HG02852 (cell line): ENCODE data around the gene MAP3K4.

Experiments
- ATAC-seq: cut with Tn5 transposase; IDR thresholded peaks from one replicate; pipeline ENCODE4 v1.9.1; 2021; ENCODE audit warnings: mild to moderate bottlenecking, moderate library complexity; ENCODE audit not compliant: unreplicated experiment

The MAP3K4 gene

DNA sequence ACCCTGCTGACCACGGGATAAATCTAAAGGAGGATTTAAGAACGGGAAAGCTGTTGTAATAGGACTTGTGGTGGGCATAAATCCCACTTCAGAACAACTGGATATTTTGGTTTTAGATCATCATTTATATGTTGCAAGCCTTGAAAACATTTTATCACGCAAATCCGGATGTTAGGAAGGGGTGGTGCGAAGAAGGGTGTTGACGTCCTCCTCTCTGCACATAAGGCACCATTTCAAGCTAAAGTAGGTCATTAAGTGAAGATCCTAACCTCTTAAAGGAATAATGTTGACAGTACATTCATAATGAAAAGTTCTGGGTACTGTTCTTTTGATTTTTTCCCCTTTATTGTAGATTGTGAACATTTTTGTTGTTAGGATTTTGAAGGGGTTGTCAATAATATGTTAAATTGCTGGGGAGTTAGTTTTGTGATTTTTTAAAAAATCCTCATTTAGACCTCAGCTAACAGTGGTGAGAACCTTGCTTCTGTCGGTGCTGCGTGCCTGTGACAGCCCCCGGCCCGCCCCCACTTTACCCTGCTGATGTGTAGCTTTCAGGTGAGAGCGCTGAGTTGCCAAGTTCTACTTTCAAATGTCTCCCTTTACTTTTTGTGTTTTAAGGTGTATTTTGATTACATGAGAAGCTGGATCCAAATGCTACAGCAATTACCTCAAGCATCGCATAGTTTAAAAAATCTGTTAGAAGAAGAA lies 88.8 kb downstream of the MAP3K4 start:
- ATAC-seq = no peak

DNA sequence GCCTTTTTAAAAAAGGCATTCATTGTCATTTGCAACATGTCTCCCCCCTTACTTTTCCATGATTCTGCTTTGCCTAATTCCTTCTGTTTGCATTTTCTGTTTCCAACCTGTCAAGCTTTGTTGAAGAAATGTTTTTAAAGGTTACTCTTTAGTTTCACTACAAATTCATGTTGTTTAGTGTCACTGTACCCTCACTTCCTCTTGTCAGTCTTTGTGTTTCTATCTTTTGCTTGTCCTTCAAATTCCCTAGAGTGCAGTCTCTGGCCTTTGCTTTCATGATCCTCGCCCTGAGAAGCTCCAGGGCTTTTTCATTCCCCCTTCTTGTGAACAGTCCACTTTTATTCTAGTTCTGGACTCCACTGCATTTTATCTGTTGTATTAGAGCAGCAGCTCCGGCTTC lies 90.6 kb downstream of the MAP3K4 start:
- no peak for ATAC-seq

DNA sequence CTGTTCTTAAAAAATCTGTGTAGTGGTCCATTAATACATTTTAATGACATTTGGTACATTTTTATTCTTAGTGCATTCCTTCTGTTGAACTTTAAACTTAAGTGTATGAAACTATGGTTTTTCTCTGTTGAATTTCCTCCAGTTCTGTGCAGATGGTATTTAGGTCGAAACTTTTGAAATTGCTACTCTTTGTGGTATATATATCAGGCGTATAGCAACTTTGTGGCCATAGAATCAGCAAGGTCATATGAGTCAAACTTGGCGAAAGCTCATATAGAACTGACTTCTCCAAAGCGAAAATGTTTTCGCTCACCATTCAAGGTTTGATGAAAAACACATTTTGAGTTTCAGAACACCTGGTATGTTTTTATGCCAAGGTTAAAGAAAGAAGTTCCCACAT lies 93.7 kb downstream of the MAP3K4 start:
- ATAC-seq = no peak

DNA sequence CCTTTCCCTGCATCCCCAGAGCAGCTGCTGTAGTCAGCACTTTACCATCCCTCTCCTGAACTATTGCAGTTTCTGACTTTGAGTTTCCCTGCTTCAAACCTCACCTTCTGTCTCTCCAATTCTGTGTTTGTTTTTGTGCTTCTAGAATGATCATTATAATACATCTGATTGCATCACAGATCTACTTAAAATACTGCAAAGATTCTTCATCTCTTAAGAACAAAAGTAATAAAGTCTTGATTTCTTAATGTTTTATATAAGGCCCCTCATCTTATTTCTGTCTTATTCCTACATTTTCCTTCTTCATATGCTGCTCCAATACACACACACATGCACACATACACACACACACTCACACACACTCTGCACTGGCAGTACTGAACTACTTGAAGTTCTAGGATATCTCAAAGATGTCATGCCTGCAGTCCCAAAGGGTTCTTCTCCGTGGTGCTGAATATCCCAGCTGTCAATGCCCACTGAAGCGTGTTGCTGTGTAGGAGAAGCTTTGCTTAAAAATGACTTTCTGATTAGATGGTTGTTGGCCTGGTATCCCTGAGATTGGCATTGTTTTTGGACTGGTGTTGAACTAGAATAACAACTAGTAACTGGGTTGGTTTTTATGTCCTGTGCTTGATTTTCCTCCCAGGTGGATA lies 97.2 kb downstream of the MAP3K4 start:
- ATAC-seq = no peak

DNA sequence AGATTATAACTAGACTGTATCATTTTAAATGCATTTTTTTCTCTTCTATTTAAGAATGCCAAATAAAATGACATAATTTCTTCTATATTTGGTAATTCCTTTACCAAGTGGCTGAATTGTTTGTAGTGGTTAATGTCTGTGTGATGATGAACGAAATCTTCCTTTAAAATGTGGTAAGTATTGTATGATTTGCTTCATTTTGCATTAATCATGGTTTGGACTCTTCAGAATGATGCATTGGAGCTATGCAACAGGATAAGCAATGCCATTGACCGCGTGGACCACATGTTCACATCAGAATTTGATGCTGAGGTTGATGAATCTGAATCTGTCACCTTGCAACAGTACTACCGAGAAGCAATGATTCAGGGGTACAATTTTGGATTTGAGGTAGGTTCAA lies 99.6 kb downstream of the MAP3K4 start:
- ATAC-seq = no peak

DNA sequence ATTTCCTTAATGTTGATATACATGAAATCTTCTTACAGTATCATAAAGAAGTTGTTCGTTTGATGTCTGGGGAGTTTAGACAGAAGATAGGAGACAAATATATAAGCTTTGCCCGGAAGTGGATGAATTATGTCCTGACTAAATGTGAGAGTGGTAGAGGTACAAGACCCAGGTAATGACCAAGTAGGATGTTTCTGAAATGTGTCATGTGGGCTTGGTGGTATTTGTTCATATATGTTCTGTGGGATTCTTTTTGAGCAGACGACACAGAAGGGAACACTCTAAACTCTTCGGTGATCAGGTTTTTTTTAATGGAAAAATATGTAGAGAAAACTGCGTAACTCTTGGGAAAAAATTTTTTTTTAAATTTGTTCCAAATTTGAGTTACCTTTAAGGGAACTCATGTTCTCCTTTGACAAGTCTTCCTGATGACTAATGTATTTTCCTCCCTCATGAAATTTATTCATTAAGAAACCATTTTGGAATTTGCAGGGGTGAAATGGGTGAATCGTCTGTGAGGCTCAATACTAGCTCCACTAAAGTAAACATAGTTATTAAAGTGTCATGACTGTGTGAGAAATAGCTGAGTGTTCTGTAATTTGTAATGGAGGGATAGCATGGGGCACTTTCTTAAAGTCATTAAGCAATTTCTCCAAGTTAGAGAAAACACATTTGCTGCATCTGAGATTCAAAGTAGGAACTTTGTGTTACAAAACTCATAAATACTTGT lies 100.6 kb downstream of the MAP3K4 start:
- ATAC-seq = no peak

DNA sequence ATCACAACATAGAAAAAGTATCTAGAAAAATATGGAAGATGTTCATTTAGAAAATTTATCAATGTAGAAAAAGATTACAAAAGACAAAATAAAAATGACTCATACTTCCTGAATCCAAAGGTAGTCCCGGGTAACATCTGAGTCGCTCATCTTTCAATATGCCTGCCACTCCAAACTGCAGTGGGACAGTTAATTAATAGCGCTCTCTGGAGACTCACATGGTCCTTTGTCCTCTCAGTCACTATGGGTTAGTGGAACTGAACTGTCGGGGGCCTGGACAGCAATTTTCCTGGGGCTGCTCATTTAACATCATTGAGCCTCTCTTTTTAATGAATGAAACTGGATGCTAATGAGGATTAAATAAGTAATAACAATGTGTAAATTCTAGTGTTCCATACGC lies 103.4 kb downstream of the MAP3K4 start:
- ATAC-seq = no peak

DNA sequence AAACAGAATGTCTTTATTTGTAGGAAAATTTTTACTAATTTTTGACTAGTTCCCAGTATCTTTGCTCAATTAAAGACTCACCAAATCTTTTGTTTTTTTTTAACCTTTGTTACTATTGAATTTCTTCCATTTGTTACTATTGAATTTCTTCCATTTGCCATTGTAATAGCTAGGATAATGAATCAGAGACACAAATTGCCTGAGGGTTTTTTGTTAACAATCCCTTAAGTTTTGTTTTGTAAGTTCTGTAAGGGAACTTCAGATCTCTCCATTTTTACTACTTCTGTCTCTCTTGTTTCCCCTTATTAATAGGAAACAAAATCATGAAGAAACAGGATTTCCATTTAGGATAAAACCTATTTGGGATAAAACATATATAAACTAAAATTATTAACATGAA lies 104.3 kb downstream of the MAP3K4 start:
- no peak for ATAC-seq

DNA sequence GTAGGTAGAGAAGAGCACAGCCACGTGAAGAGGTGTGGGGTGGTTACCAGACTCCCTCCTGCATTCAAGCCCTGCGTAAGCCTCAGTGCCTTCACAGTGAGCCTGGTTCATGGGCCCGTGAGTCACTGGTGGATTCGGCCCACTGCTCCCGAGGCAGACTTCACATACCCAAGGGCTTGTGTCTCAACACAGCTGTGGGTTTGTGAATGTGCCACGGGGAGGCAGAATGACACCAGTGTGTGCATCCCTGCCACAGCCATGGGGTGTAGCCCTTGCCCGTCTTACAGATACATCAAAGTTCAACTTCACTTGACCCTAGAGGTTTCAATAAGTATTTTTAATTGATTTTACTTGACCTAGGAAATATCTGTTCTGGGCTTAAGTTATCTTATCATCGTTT lies 108.5 kb downstream of the MAP3K4 start:
- ATAC-seq = no peak

DNA sequence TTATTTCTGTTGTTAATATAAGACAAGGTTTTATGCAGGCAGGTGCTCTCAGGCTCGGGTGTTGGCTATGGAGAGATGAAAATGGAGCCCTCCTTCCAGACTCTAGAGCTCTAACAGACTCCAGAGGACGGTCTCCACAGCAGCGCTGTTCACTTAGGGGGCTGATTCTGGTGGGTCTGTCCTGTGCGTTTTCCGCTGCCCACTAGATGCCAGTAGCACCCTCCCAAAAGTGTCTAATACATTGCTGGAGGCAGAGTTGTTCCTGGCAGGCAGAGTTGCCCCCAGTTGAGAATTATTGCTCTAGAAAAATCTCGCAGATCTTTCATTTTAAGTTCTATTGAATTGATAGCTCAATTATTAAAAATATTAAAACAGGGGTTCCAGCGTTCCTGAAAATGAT lies 109.9 kb downstream of the MAP3K4 start:
- ATAC-seq = no peak

DNA sequence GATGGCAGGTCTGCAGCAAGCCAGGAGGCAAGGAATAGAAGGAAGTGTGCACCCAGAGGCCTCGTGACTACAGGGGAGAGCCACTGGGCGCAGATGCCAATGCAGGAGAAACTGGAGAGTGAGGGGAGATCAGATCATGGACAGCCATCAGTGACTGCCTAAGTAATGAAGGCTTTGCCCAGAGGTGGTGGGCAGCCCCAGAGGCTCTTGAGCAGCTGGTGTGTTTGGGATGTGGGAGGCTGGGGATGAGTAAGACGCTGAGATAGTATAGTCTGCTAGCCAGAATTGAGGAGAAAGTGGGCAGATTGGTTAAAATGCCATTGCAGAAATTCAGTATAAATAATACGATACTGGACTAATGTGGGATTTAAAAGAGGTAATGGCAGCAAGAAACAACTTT lies 111.9 kb downstream of the MAP3K4 start:
- no peak for ATAC-seq

DNA sequence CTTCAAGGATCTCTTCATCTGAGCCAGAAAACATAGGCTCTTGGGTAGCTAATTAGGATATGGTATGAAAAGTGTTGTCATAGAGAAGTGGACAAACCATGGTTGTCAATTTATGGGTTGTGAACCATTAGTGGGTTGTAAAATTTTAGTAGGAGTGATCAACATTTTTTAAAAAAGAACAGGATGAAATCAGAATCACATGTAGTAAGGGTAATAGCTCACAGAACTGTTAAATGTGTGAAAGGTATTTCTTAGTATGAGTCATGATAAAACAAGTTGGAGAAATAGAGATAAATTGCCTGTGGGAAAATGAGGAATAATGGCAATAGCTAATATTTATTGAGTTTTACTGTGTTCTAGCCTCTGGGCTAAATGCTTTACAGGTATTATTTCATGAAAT lies 113.4 kb downstream of the MAP3K4 start:
- ATAC-seq = no peak

DNA sequence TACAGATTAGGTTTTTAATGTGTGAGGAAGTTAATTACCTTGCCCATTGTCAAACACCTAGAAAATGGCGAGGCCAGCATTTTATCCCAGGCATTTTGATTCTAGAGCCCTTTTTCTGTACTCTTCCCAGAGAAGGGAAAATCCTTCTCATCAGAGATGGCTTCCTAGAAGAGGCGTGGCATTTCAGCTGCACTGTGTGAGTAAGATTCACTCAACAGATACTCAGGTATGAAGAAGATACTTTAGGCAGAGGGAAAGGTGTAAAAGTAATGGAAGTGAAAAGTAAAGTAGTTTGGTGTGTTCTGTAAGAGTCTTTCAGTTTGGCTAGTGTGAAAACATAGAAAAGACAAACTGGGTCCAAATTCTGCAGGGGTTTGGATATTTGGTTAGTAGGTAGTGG lies 113.8 kb downstream of the MAP3K4 start:
- no peak for ATAC-seq

DNA sequence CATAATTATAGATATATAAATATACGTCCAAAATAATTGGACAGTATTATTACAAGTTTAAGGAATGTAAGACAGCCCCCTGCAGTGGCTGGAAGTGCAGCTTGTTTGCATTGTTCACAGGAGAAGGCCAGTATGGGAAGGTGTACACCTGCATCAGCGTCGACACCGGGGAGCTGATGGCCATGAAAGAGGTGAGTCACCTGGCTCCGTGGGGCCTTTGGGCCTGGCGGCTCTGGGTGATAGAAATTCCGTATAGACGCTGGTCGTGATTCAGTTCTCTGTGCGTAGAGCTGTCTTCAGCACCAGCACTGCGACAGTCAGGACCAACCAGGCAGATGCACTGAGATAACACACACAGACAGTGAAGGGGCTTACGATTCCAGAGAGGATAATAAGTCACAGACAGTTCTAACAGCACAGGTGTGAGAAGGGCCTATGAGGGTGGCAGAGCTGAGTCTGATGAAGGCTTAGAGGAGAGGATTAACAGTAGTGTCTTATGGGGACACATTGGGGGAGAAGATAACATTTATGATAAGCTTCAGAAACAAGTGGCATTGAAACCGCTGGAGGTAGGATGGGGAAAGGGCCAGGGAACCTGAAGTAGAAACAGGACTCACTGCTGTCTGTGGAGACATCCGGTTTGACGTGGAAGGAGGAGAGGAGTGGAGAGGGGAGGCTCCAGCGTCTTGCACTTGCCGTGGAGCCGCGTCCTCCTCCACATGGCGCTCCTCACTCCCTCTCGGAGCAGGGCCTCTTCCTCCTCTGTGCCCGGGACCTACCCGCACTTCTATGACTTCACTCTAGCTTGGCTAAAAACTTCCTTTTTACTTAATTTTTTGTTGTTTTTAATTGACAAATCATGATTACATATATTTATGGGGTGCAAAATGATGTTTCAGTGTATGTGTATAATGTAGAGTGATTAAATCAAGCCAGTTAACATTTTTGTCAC lies 116.5 kb downstream of the MAP3K4 start:
- ATAC-seq = no peak

DNA sequence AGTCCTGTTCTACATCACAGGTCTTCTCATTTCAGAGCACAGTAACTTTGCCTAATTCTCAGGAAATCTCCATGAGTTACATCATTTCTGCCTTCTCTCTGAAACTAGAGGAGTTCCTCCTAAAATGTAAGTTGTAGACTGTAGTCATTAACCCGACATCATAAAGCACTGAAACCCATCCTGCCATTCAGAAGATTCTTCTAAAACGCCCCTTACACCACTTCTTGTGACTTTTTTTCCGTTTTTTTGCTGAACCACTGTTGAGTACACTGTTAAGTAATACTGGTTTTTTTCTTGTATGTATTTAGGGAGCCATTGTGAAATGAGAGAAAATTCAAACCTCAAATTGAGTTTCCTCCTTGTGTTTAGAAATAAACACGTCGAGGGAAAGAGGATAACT lies 117.3 kb downstream of the MAP3K4 start:
- no peak for ATAC-seq

DNA sequence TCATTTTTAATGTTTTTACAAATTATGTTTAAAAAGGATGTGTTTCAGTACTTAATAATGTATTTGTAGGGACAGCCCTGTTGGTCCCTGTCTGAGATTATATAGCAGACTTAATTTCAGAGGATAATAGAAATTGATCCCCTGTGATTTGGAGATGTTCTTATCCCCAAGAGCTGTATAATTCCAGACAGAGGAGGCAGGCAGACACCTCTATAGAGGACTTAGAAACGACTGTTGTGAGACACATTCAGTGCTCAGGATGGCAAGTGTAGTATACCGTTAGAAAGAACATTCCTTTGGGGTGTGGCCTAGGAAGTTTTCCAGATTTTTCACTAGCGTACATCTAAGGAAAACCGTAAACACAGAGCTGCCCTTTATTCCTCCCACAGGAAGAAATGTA lies 117.8 kb downstream of the MAP3K4 start:
- no peak for ATAC-seq

DNA sequence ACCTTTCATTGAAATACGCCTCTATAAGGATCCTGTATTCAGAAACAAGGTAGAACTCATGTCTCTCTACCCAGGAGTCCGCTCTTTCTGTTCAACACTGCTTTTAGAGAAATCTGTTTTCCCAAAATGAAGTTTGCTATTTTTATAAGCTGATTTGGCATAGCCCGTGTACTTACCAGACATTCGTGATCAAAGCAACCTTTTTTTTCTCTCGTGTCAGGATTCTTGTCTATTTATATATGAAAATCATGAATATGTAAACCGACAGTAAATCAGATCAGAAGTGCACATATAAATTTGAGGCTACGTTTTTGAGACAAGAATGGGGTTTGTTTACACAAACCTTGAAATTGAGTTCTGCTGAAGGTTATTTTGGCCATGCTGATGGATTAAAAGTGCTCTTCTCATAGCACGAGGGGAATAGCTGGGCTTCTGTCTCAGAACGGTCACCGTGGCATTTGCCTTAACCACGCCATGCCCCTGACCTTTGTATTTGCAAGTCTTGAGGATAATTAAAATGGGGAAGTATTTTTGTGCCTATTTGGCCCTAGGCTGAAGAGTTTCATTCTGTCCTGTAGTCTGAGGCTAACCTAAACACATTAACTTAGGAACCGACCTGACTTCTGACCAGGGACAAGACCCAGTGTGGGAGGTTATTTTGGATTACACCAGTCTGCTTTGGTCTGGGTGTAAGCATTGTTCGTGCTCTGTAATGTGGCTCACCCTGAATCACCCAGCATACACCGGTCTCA lies 118.6 kb downstream of the MAP3K4 start:
- ATAC-seq = no peak

DNA sequence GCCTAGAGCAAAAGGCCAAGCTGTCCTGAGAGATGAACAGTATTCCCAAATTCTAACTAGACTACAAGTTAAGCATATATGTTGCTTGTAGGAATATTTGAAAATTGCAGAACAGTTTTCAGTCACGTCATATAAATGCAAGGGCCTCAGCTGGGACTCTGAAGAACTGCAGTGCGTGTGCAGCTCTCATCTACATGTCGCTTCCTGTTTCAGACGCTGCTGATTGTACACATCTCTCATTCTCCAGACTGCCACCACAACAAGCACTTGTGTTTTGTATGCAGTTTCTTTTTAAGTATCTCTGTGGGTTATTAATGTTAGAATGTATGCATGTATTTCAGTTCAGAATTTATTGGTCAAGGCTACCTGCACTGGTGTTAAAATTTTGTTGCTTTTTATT lies 119.7 kb downstream of the MAP3K4 start:
- no peak for ATAC-seq

DNA sequence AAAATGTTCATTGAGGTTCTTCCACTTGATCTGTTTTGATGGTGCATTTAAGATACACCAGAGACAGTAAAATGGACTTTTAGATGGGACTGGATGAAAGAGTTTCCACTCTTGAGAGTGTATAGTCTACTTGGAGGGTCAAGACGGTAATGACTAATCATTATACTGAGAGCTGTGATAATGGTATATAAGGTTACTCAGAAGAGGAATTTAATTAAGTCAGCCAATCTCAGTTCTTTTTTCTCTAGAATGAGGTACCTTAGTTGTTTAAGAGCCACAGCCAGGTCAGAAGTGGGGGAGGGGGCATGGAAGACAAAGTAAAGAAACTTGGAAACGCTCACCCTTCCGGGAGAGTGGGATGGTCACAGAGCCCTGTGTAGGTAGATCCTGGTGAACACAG lies 123.9 kb downstream of the MAP3K4 start:
- no peak for ATAC-seq

DNA sequence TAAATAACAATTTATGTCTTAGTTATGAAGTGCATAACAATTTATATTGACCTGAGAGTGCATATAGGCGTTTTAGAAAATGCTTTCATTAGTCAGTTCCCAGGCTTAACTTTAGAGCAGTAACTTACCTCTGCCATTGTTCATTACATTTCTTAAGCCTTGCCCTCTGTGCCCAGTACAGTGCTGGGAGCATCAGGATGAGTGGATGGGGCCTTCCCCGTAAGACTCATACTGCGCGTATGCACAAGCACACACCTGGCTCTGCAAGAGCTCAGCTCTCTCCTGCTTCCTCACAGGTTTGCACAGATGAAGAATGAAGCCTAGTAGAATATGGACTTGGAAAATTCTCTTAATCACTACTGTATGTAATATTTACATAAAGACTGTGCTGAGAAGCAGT lies 125.0 kb downstream of the MAP3K4 start:
- no peak for ATAC-seq
